H9 (cell line): ENCODE data around the gene PDXK. TPM values are rescaled to one million over a fixed set of nuclear protein-coding genes. Genes with fewer than 3 reads are reported as not detected.

Source experiments
- DNase-seq: peaks from one replicate; pipeline ENCODE4 v3.0.0-alpha.2; 2017
- H2AFZ ChIP-seq: one replicate; pipeline ENCODE4 v1.6.1; 2013; ENCODE audit warnings: mild to moderate bottlenecking, low read length, control low read depth, moderate library complexity
- H2AK5ac ChIP-seq: 2 replicates; pipeline ENCODE4 v1.6.1; 2013; ENCODE audit warnings: low read length, control low read depth, mixed read lengths; ENCODE audit not compliant: insufficient read length
- H2BK120ac ChIP-seq: one replicate; pipeline ENCODE4 v1.6.1; 2013; ENCODE audit warnings: low read depth, mild to moderate bottlenecking, low read length, control low read depth, inconsistent platforms; ENCODE audit not compliant: poor library complexity, severe bottlenecking
- H2BK12ac ChIP-seq: 2 replicates; pipeline ENCODE4 v1.6.1; 2013; ENCODE audit warnings: low read length, control low read depth, mixed read lengths, low read depth; ENCODE audit not compliant: insufficient read length
- H2BK15ac ChIP-seq: 2 replicates; pipeline ENCODE4 v1.6.1; 2013; ENCODE audit warnings: low read depth, low read length, control low read depth
- H2BK20ac ChIP-seq: one replicate; pipeline ENCODE4 v1.6.1; 2013; ENCODE audit warnings: low read depth, mild to moderate bottlenecking, low read length, control low read depth, inconsistent platforms; ENCODE audit not compliant: poor library complexity, severe bottlenecking
- H2BK5ac ChIP-seq: 2 replicates; pipeline ENCODE4 v1.6.1; 2013; ENCODE audit warnings: low read length, control low read depth, mixed read lengths; ENCODE audit not compliant: insufficient read length
- H3K14ac ChIP-seq: 2 replicates; pipeline ENCODE4 v1.6.1; 2013; ENCODE audit warnings: low read length, control low read depth; ENCODE audit not compliant: insufficient read depth
- H3K18ac ChIP-seq: 2 replicates; pipeline ENCODE4 v1.6.1; 2013; ENCODE audit warnings: low read depth, mild to moderate bottlenecking, mixed read lengths, low read length, control low read depth; ENCODE audit not compliant: insufficient read length
- H3K23ac ChIP-seq: 2 replicates; pipeline ENCODE4 v1.6.1; 2013; ENCODE audit warnings: low read length, control low read depth, mixed read lengths, low read depth; ENCODE audit not compliant: insufficient read length
- H3K23me2 ChIP-seq: 2 replicates; pipeline ENCODE4 v1.6.1; 2013; ENCODE audit warnings: low read depth, mild to moderate bottlenecking, mixed read lengths, low read length, control low read depth; ENCODE audit not compliant: insufficient read length, poor library complexity, severe bottlenecking
- H3K27ac ChIP-seq: 2 replicates; pipeline ENCODE4 v1.5.1; 2013; ENCODE audit warnings: low read length, control low read depth, mixed read lengths, low read depth; ENCODE audit not compliant: insufficient read length
- H3K27me3 ChIP-seq: 2 replicates; pipeline ENCODE4 v1.6.1; 2013; ENCODE audit warnings: low read length, control low read depth, inconsistent platforms; ENCODE audit not compliant: insufficient read depth
- H3K4ac ChIP-seq: 2 replicates; pipeline ENCODE4 v1.6.1; 2013; ENCODE audit warnings: low read depth, mild to moderate bottlenecking, control low read depth, inconsistent platforms, low read length, moderate library complexity
- H3K4me1 ChIP-seq: 2 replicates; pipeline ENCODE4 v1.6.1; 2013; ENCODE audit warnings: low read length, control low read depth, inconsistent platforms; ENCODE audit not compliant: insufficient read depth
- H3K4me2 ChIP-seq: 2 replicates; pipeline ENCODE4 v1.6.1; 2013; ENCODE audit warnings: low read length, control low read depth, mixed read lengths; ENCODE audit not compliant: insufficient read length, insufficient read depth
- H3K56ac ChIP-seq: 2 replicates; pipeline ENCODE4 v1.6.1; 2013; ENCODE audit warnings: low read depth, mild to moderate bottlenecking, mixed read lengths, low read length, control low read depth; ENCODE audit not compliant: insufficient read length
- H3K79me1 ChIP-seq: 2 replicates; pipeline ENCODE4 v1.6.1; 2013; ENCODE audit warnings: low read depth, mild to moderate bottlenecking, moderate library complexity, low read length, control low read depth, inconsistent platforms; ENCODE audit not compliant: insufficient read depth, poor library complexity, severe bottlenecking
- H3K79me2 ChIP-seq: 2 replicates; pipeline ENCODE4 v1.6.1; 2013; ENCODE audit warnings: low read length, control low read depth, inconsistent platforms; ENCODE audit not compliant: insufficient read depth
- H3K9ac ChIP-seq: 2 replicates; pipeline ENCODE4 v1.6.1; 2013; ENCODE audit warnings: low read length, control low read depth, mixed read lengths; ENCODE audit not compliant: insufficient read length; ENCODE audit errors: extremely low read depth
- H3K9me3 ChIP-seq: one replicate; pipeline ENCODE4 v1.6.1; 2013; ENCODE audit warnings: low read depth, low read length, inconsistent platforms; ENCODE audit not compliant: control insufficient read depth
- H3T11ph ChIP-seq: one replicate; pipeline ENCODE4 v1.6.1; 2013; ENCODE audit warnings: mild to moderate bottlenecking, low read length, control low read depth, inconsistent platforms
- H4K20me1 ChIP-seq: one replicate; pipeline ENCODE4 v1.6.1; 2013; ENCODE audit not compliant: control insufficient read depth, insufficient read length, insufficient read depth
- H4K5ac ChIP-seq: 2 replicates; pipeline ENCODE4 v1.6.1; 2013; ENCODE audit warnings: low read depth, mild to moderate bottlenecking, mixed read lengths, low read length, control low read depth; ENCODE audit not compliant: insufficient read length
- H4K8ac ChIP-seq: replicated peaks from 2 replicates; pipeline ENCODE4 v1.6.1; 2013; ENCODE audit warnings: low read length, control low read depth, mixed read lengths, low read depth; ENCODE audit not compliant: insufficient read length
- H4K91ac ChIP-seq: 2 replicates; pipeline ENCODE4 v1.6.1; 2013; ENCODE audit warnings: low read depth, mild to moderate bottlenecking, moderate library complexity, mixed read lengths, low read length, control low read depth; ENCODE audit not compliant: insufficient read length
- H3K27ac Mint-ChIP-seq, 3 experiments: 2 replicates in 2 of 3; 3 replicates in 1 of 3; pipeline ENCODE4 v1.8.0; 2020 to 2021; ENCODE audit warnings: mixed read lengths in 3 of 3, mild to moderate bottlenecking in 1 of 3, moderate library complexity in 1 of 3
- H3K27me3 Mint-ChIP-seq: 2 replicates; pipeline ENCODE4 v1.8.0; 2021; ENCODE audit warnings: low read depth, mild to moderate bottlenecking, moderate library complexity, mixed read lengths
- H3K36me3 Mint-ChIP-seq, 3 experiments: 2 replicates in 2 of 3; 3 replicates in 1 of 3; pipeline ENCODE4 v1.8.0; 2020 to 2021; ENCODE audit warnings: low read depth in 3 of 3, mixed read lengths in 3 of 3; ENCODE audit not compliant: insufficient read depth in 1 of 3
- H3K4me1 Mint-ChIP-seq, 2 experiments: 2 replicates each; pipeline ENCODE4 v1.8.0; 2020; ENCODE audit warnings: mixed read lengths in 2 of 2
- H3K4me3 Mint-ChIP-seq, 2 experiments: 2 replicates in 1 of 2; 3 replicates in 1 of 2; pipeline ENCODE4 v1.8.0; 2020 to 2021; ENCODE audit warnings: mild to moderate bottlenecking in 2 of 2, mixed read lengths in 2 of 2, moderate library complexity in 1 of 2
- H3K9me3 Mint-ChIP-seq, 2 experiments: 2 replicates in 1 of 2; 3 replicates in 1 of 2; pipeline ENCODE4 v1.8.0; 2020; ENCODE audit warnings: mild to moderate bottlenecking in 2 of 2, mixed read lengths in 2 of 2, moderate library complexity in 1 of 2
- CTCF ChIP-seq: fragments of 200-600 bp; sonication (generic); conservative IDR thresholded peaks from 3 replicates; pipeline ENCODE4 v1.8.0; 2021; ENCODE audit warnings: antibody characterized with exemption, mild to moderate bottlenecking
- WGBS: extraction: QIAGEN DNeasy Blood & Tissue Kit; methylation state at CpG from one replicate; pipeline ENCODE4 v1.1.7; 2013; ENCODE audit warnings: missing lambda C conversion rate, low lambda C conversion rate, mixed read lengths; ENCODE audit not compliant: insufficient read length; ENCODE audit errors: extremely low coverage; 5-methylcytosine and 5-hydroxymethylcytosine counted together
- total RNA-seq: library from RNA; stranded (reverse); gene quantifications from 2 replicates; pipeline ENCODE4 v1.2.1, GENCODE V29; 2021

Gene PDXK
- total RNA-seq, 1 experiment from 2014 or later: 109 TPM

- Histone ChIP-seq H3T11ph (no peak overlapping the region), H4K20me1 (no peaks in the 10 kb centered on the region), H2BK15ac (no peak overlapping the region), H4K8ac (no peak overlapping the region), H3K79me2 (no peaks in the 10 kb centered on the region), H3K9me3 (no peaks in the 10 kb centered on the region), H3K27me3 (no peaks in the 10 kb centered on the region), H3K23me2 (no peaks in the 10 kb centered on the region), H2AFZ (no peak overlapping the region), H2BK20ac (no peak overlapping the region), H4K91ac (no peak overlapping the region), H3K14ac (no peak overlapping the region), H2BK5ac (no peak overlapping the region), H3K9ac (no peak overlapping the region), H2BK12ac (no peak overlapping the region), H3K79me1 (no peaks in the 10 kb centered on the region), H2BK120ac (no peak overlapping the region), H2AK5ac (no peak overlapping the region), H3K18ac (no peak overlapping the region), H3K4ac (no peak overlapping the region), H3K56ac (no peak overlapping the region), H3K4me1 (no peaks in the 10 kb centered on the region), H3K23ac (no peak overlapping the region), H3K4me2 (no peak overlapping the region), H4K5ac (no peak overlapping the region), H3K27ac (no peak overlapping the region)
- Mint-ChIP-seq H3K9me3 (no peaks in the 10 kb centered on the region), H3K27me3 (no peaks in the 10 kb centered on the region), H3K27ac (no peak overlapping the region), H3K4me3 (no peak overlapping the region), H3K4me1 (no peaks in the 10 kb centered on the region), H3K36me3 (peaks cover 28 to 92% (median 80%) of the 10 kb centered on the region in 3 experiments; a peak in 6 of 7 replicates)
- no peak for TF ChIP-seq CTCF
- WGBS: no CpG with 5 or more reads among the region's 8 CpGs
- DNase-seq: no peak
Observed at GRCh38 chr21:43692949-43693348, 26.0 kb upstream of the PDXK start.
